Measurements from ENCODE around the gene PPP2R3A.

Gene PPP2R3A

GRCh38 chr3:135989242-135989641 lies 23.7 kb downstream of the PPP2R3A start:
- H3K27ac Mint-ChIP-seq: no peak overlapping the region
- peaks cover 3% of the 10 kb centered on the region for H3K27me3 Mint-ChIP-seq
- H3K9me3 Mint-ChIP-seq (ENCODE audit: low read depth): no peaks in the 10 kb centered on the region
- H3K36me3 Mint-ChIP-seq: no peaks in the 10 kb centered on the region
- no peak overlapping the region for H3K4me3 Mint-ChIP-seq
- H3K4me1 Mint-ChIP-seq (ENCODE audit: low read depth): peaks cover 12% of the 10 kb centered on the region

DNA sequence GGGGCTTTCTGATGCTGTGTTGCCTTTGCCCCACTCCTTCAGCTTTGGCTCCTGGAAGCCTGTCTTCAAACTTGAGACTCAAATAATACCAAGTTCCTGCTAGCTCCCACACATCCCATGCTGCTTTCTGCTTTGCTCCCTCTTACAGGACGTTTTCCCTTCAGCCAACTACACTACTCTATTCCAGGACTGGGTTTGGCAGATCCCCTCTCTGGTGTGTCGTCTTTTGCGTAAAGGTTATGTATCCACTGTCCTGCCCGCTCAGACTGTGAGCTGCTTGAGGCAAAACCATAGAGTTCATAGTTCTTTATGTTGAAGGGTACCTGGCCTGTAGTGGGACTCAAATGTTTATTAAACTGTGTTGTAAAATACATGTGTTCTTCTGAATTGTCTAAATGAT lies 25.4 kb downstream of the PPP2R3A start:
- Mint-ChIP-seq H3K27me3 (peaks cover 6% of the 10 kb centered on the region), H3K36me3 (no peaks in the 10 kb centered on the region), H3K4me3 (no peak overlapping the region), H3K4me1 (ENCODE audit: low read depth) (peaks cover 12% of the 10 kb centered on the region), H3K27ac (no peak overlapping the region), H3K9me3 (ENCODE audit: low read depth) (no peaks in the 10 kb centered on the region)

GRCh38 chr3:135991621-135992020 lies 26.1 kb downstream of the PPP2R3A start:
- H3K36me3 Mint-ChIP-seq: no peaks in the 10 kb centered on the region
- H3K4me3 Mint-ChIP-seq: no peak overlapping the region
- peaks cover 12% of the 10 kb centered on the region for H3K4me1 Mint-ChIP-seq (ENCODE audit: low read depth)
- H3K27ac Mint-ChIP-seq: no peak overlapping the region
- no peaks in the 10 kb centered on the region for H3K9me3 Mint-ChIP-seq (ENCODE audit: low read depth)
- peaks cover 6% of the 10 kb centered on the region for H3K27me3 Mint-ChIP-seq

- Mint-ChIP-seq H3K27me3 (peaks cover 6% of the 10 kb centered on the region), H3K4me1 (ENCODE audit: low read depth) (peaks cover 12% of the 10 kb centered on the region), H3K36me3 (no peaks in the 10 kb centered on the region), H3K4me3 (no peak overlapping the region), H3K27ac (no peak overlapping the region), H3K9me3 (ENCODE audit: low read depth) (no peaks in the 10 kb centered on the region)
Observed at GRCh38 chr3:135992072-135992471, 26.5 kb downstream of the PPP2R3A start.

- Mint-ChIP-seq H3K9me3 (ENCODE audit: low read depth) (no peaks in the 10 kb centered on the region), H3K27me3 (peaks cover 11% of the 10 kb centered on the region), H3K27ac (no peak overlapping the region), H3K4me3 (no peak overlapping the region), H3K36me3 (no peaks in the 10 kb centered on the region), H3K4me1 (ENCODE audit: low read depth) (peaks cover 12% of the 10 kb centered on the region)
Observed at GRCh38 chr3:135994708-135995337, 29.3 kb downstream of the PPP2R3A start.

DNA sequence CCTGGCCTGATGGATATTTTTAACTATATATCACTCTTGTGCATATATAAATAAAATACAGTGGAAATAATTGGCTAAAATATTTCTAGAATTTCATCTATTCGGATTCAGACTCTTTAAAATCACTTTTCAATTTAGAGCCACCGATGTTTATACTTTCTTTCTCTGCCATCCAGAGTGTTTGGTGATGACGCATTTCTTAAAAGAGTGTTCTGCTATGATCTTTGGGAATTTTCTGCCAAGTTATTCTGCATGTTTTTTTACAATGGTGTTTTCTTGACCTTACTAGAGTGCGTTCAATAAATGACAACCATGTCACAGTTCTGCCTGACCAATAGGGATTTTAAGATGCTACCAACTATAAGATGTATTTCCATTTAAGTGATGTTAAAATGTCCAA lies 30.2 kb downstream of the PPP2R3A start:
- no peaks in the 10 kb centered on the region for H3K36me3 Mint-ChIP-seq
- peaks cover 12% of the 10 kb centered on the region for H3K4me1 Mint-ChIP-seq (ENCODE audit: low read depth)
- no peaks in the 10 kb centered on the region for H3K9me3 Mint-ChIP-seq (ENCODE audit: low read depth)
- H3K27me3 Mint-ChIP-seq: peaks cover 20% of the 10 kb centered on the region
- no peak overlapping the region for H3K27ac Mint-ChIP-seq
- no peak overlapping the region for H3K4me3 Mint-ChIP-seq

- H3K36me3 Mint-ChIP-seq: peaks cover 2% of the 10 kb centered on the region
- no peaks in the 10 kb centered on the region for H3K9me3 Mint-ChIP-seq (ENCODE audit: low read depth)
- peaks cover 19% of the 10 kb centered on the region for H3K27me3 Mint-ChIP-seq
- no peak overlapping the region for H3K27ac Mint-ChIP-seq
- peaks cover under 1% of the 10 kb centered on the region for H3K4me1 Mint-ChIP-seq (ENCODE audit: low read depth)
- H3K4me3 Mint-ChIP-seq: no peak overlapping the region
Observed at GRCh38 chr3:135997554-135998320, 32.2 kb downstream of the PPP2R3A start.

- H3K27ac Mint-ChIP-seq: no peak overlapping the region
- peaks cover 4% of the 10 kb centered on the region for H3K36me3 Mint-ChIP-seq
- H3K9me3 Mint-ChIP-seq (ENCODE audit: low read depth): peaks cover 4% of the 10 kb centered on the region
- H3K4me1 Mint-ChIP-seq (ENCODE audit: low read depth): no peaks in the 10 kb centered on the region
- no peak overlapping the region for H3K4me3 Mint-ChIP-seq
- H3K27me3 Mint-ChIP-seq: peaks cover 6% of the 10 kb centered on the region
Observed at GRCh38 chr3:136008221-136008620, 42.7 kb downstream of the PPP2R3A start.

GRCh38 chr3:136008732-136009470 lies 43.4 kb downstream of the PPP2R3A start:
- H3K27me3 Mint-ChIP-seq: peaks cover 6% of the 10 kb centered on the region
- no peak overlapping the region for H3K4me3 Mint-ChIP-seq
- H3K9me3 Mint-ChIP-seq (ENCODE audit: low read depth): no peaks in the 10 kb centered on the region
- H3K4me1 Mint-ChIP-seq (ENCODE audit: low read depth): no peaks in the 10 kb centered on the region
- H3K36me3 Mint-ChIP-seq: peaks cover under 1% of the 10 kb centered on the region
- H3K27ac Mint-ChIP-seq: no peak overlapping the region

DNA sequence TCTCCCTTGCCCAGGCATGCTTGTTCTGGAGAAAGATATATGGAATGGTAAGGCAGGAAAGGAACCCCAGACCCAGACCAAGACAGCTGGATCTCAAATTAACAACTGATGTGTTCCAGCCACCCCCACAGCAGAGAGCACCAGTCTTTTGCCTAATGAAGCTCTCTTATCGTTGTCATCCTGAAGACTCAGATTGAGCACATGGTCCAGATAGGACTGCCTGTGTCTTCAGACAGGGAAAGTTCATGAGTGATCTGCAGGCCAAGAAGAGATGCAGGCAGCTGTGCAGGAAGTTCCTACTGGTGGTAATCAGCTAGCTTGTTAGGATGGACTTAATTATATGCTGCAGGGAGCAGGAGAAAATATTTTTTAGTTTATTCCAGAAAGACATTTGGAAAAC lies 53.3 kb downstream of the PPP2R3A start:
- peaks cover 4% of the 10 kb centered on the region for H3K9me3 Mint-ChIP-seq (ENCODE audit: low read depth)
- peaks cover 2% of the 10 kb centered on the region for H3K36me3 Mint-ChIP-seq
- H3K27ac Mint-ChIP-seq: no peak overlapping the region
- H3K27me3 Mint-ChIP-seq: peaks cover 13% of the 10 kb centered on the region
- H3K4me1 Mint-ChIP-seq (ENCODE audit: low read depth): no peaks in the 10 kb centered on the region
- H3K4me3 Mint-ChIP-seq: no peak overlapping the region

GRCh38 chr3:136021803-136022202 lies 56.3 kb downstream of the PPP2R3A start:
- Mint-ChIP-seq H3K4me1 (ENCODE audit: low read depth) (no peaks in the 10 kb centered on the region), H3K36me3 (peaks cover 2% of the 10 kb centered on the region), H3K4me3 (no peak overlapping the region), H3K27me3 (peaks cover 15% of the 10 kb centered on the region), H3K9me3 (ENCODE audit: low read depth) (no peaks in the 10 kb centered on the region), H3K27ac (no peak overlapping the region)

GRCh38 chr3:136022529-136023263 lies 57.2 kb downstream of the PPP2R3A start:
- Mint-ChIP-seq H3K4me1 (ENCODE audit: low read depth) (no peaks in the 10 kb centered on the region), H3K9me3 (ENCODE audit: low read depth) (no peaks in the 10 kb centered on the region), H3K27ac (no peak overlapping the region), H3K36me3 (peaks cover 2% of the 10 kb centered on the region), H3K27me3 (peaks cover 15% of the 10 kb centered on the region), H3K4me3 (no peak overlapping the region)

DNA sequence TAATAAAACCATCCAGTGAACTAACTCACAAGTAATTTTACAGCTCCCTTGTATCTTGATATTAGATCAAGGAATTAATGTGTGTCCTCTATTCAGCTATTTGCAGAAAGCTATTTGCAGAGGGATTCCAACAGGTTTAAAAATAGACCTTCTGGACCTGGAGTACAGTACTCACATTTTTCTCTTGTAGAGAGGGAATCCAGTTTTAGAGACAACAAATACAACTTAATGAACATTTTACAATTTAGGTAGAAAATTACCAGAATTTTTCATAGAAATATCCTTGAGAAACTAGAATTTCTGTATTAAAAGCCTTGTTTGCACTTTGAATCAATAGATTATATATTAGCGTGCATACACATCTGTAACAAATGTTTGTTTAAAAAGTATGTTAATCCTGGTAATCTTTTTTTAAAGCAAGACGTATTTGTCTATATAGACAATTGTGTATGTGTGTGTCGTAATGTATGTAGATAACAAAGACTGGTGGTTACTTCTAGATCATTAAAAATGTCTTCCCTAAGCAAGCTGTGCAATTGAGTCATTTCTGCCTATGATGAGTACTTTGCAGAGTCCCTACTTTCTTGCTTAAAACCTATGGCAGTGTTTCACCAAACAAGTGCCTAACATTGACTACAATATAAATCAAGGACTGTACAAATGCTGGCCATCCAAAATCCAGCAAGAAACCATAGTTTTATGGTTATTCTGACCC lies 57.9 kb downstream of the PPP2R3A start:
- no peak overlapping the region for H3K27ac Mint-ChIP-seq
- no peaks in the 10 kb centered on the region for H3K9me3 Mint-ChIP-seq (ENCODE audit: low read depth)
- H3K36me3 Mint-ChIP-seq: peaks cover 2% of the 10 kb centered on the region
- no peaks in the 10 kb centered on the region for H3K4me1 Mint-ChIP-seq (ENCODE audit: low read depth)
- H3K27me3 Mint-ChIP-seq: peaks cover 15% of the 10 kb centered on the region
- no peak overlapping the region for H3K4me3 Mint-ChIP-seq

GRCh38 chr3:136036306-136036705 lies 70.8 kb downstream of the PPP2R3A start:
- Mint-ChIP-seq H3K4me1 (ENCODE audit: low read depth) (no peaks in the 10 kb centered on the region), H3K27me3 (peaks cover 7% of the 10 kb centered on the region), H3K27ac (no peak overlapping the region), H3K9me3 (ENCODE audit: low read depth) (peaks cover 13% of the 10 kb centered on the region), H3K36me3 (no peaks in the 10 kb centered on the region), H3K4me3 (no peak overlapping the region)
